GM20000 (cell line): ENCODE results near the gene OR7D2.
"Not testable (repeated sequence)": the region's sequence is repeated elsewhere in the genome, so short reads cannot be mapped to it uniquely, and the experiment has no call there.

Source experiments
- DNase-seq: peaks from one replicate; pipeline ENCODE4 v3.0.0; 2012; ENCODE audit warnings: low spot score
- TF ChIP-seq, protein P1 (sequence below): IDR thresholded peaks from 2 replicates; pipeline ENCODE4 v1.5.1; 2012; ENCODE audit warnings: mild to moderate bottlenecking, control low read depth; ENCODE audit errors: extremely low read depth, missing control alignments

Gene OR7D2

DNA sequence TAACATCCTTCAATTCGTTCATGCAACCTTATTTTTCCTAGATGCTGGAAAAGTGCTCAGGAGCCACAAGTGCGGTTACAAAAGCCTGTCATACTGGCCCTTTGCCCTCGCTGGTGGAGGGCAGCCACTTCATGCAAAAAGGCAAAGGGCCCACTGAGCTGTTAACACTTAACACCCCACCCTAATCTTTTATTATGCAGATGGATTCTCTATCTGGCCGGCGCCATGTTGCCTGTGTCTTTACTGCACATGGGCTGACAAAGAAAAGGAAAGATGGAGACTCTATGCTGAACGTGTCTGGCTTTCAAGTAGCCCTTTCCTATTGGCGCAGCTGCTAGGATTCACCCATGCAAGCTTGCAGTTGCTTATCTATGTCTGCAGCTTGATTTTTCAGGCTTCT lies 10.8 kb downstream of the OR7D2 start:
- no peak for DNase-seq
- TF ChIP-seq, protein P1, sequence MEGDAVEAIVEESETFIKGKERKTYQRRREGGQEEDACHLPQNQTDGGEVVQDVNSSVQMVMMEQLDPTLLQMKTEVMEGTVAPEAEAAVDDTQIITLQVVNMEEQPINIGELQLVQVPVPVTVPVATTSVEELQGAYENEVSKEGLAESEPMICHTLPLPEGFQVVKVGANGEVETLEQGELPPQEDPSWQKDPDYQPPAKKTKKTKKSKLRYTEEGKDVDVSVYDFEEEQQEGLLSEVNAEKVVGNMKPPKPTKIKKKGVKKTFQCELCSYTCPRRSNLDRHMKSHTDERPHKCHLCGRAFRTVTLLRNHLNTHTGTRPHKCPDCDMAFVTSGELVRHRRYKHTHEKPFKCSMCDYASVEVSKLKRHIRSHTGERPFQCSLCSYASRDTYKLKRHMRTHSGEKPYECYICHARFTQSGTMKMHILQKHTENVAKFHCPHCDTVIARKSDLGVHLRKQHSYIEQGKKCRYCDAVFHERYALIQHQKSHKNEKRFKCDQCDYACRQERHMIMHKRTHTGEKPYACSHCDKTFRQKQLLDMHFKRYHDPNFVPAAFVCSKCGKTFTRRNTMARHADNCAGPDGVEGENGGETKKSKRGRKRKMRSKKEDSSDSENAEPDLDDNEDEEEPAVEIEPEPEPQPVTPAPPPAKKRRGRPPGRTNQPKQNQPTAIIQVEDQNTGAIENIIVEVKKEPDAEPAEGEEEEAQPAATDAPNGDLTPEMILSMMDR, result no peak

DNA sequence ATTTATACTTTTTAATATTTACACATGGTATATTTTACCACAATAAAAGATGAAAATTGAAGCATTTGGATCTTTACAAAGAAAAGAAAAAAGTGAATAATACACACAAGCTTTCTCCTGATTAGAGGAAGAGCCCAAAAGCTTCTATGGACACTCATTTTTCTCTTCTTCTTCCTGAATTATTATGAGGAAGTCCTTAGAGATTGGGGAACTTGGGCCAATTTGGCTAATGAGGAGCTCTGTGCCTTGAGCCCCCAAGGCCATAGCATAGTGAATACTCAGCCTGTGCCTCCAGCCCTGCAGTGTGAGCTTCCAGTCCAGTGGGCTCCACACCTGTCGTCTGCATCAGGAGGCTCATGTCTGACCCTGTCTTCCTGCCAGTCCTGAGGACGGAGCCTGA lies 19.3 kb downstream of the OR7D2 start:
- DNase-seq, result not testable (repeated sequence)

DNA sequence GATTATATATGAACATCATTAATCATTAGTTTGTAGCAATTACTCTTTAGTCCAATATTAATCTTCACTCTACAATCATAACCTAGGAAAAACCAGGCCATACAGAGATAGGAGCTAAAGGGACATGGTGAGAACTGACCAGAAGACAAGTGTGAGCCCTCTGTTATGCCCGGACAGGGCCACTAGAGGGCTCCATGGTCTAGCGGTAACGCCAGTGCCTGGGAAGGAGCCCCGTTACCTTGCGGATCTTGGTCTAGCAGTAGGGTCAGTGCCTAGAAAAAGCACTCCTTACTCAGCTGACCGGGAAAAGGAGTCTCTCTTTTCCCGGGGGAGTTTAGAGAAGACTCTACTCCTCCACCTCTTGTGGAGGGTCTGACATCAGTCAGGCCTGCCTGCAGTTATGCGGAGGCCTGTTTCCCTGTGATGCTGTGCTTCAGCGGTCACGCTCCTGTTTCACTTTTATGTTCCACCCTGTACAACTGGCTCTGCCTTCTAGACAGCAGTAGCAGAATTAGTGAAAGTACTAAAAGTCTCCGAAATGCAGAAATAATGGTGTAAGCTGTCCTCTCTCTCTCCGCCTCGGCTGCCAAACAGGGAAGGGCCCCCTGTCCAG lies 26.8 kb downstream of the OR7D2 start:
- TF ChIP-seq, protein P1, result peak; percentile 83
- DNase-seq, result peak; percentile 49

DNA sequence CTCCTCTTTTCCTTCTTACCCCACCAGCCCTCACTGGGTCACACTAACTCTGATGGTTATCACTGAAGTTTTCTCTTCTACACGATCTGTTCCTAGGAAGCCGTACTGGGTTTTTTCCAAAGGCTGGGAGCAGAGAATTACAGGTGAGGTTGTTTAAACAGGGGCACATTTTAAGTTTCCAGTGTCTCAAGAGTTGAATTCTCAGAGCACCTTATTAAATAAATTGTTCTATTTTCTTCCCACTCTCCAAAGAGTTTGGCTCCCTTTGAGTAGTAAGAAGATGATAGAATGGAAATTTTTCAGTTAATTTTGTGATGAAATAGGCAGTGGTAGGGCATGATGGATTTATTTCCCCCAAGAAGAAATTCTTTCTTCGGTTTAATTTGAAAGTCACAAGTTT lies 40.7 kb downstream of the OR7D2 start, which contains the start of gene OR7D4:
TSS of gene OR7D4 (minus strand) at position 101 of the 400 bp plus-strand sequence. CDS start 4,752 bp downstream, outside the sequence.
- TF ChIP-seq, protein P1, result no peak

More for the DNA sequence above, 40.7 kb downstream of the OR7D2 start, which contains the start of gene OR7D4:
- DNase-seq, result no peak
